ENCODE results near the gene ROMO1.
"Not testable (repeated sequence)": the region's sequence is repeated elsewhere in the genome, so short reads cannot be mapped to it uniquely, and the experiment has no call there.

ROMO1 gene

GRCh38 chr20:35713120-35713519 lies 13.9 kb downstream of the ROMO1 start:
- not testable (repeated sequence) for DNase-seq

- DNase-seq, result no peak
These were observed 14.9 kb downstream of the ROMO1 start for GRCh38 chr20:35714127-35714526.

- no peak for DNase-seq
These were observed 16.4 kb downstream of the ROMO1 start for GRCh38 chr20:35715652-35716051.

- DNase-seq, result no peak
These were observed 17.1 kb downstream of the ROMO1 start for GRCh38 chr20:35716330-35716729.

- DNase-seq, result not testable (repeated sequence)
These were observed 19.1 kb downstream of the ROMO1 start for GRCh38 chr20:35718321-35718720.

- DNase-seq, result no peak
These were observed 19.9 kb downstream of the ROMO1 start for GRCh38 chr20:35718972-35719635.

GRCh38 chr20:35719717-35720116 lies 20.5 kb downstream of the ROMO1 start:
- DNase-seq, result no peak

- DNase-seq, result no peak
These were observed 21.2 kb downstream of the ROMO1 start for GRCh38 chr20:35720165-35721123.

- no peak for DNase-seq
These were observed 22.0 kb downstream of the ROMO1 start for GRCh38 chr20:35721219-35721618.

GRCh38 chr20:35721621-35722020 lies 22.4 kb downstream of the ROMO1 start:
- no peak for DNase-seq

GRCh38 chr20:35723275-35723639 lies 24.1 kb downstream of the ROMO1 start:
- DNase-seq, result not testable (repeated sequence)

GRCh38 chr20:35723652-35724320 lies 24.6 kb downstream of the ROMO1 start:
- not testable (repeated sequence) for DNase-seq

- no peak for DNase-seq
These were observed 25.4 kb downstream of the ROMO1 start for GRCh38 chr20:35724321-35725230.

GRCh38 chr20:35726842-35727711 lies 27.9 kb downstream of the ROMO1 start:
- DNase-seq, result no peak

GRCh38 chr20:35729283-35729807 lies 30.1 kb downstream of the ROMO1 start:
- no peak for DNase-seq

GRCh38 chr20:35729836-35730582 lies 30.8 kb downstream of the ROMO1 start:
- no peak for DNase-seq

GRCh38 chr20:35730583-35731468 lies 31.6 kb downstream of the ROMO1 start:
- DNase-seq, result no peak

- DNase-seq, result no peak
These were observed 32.2 kb downstream of the ROMO1 start for GRCh38 chr20:35731469-35731788.

GRCh38 chr20:35731862-35732643 lies 32.8 kb downstream of the ROMO1 start:
- DNase-seq, result no peak

Data from NCI-H69 (cell line).